Vagina (tissue), 2 donors: ENCODE measurements around the gene PROSER2.

Source experiments
- POLR2A ChIP-seq, 2 donors: fragments of 450-650 bp; IDR thresholded peaks; one replicate each; pipeline ENCODE4 v1.6.1; 2017; ENCODE audit warnings: antibody characterized with exemption in 2 of 2, mild to moderate bottlenecking in 2 of 2, moderate library complexity in 2 of 2
- TF ChIP-seq, protein P1 (sequence below), 3 experiments: fragments of 450-650 bp in 2 of 3; fragments of 200-600 bp in 1 of 3; sonication (generic) in 1 of 3; IDR thresholded peaks; one replicate each; pipeline ENCODE4 v1.5.1; 2017 to 2019; ENCODE audit warnings: antibody characterized with exemption in 3 of 3, mild to moderate bottlenecking in 2 of 3, moderate library complexity in 2 of 3

DNA sequence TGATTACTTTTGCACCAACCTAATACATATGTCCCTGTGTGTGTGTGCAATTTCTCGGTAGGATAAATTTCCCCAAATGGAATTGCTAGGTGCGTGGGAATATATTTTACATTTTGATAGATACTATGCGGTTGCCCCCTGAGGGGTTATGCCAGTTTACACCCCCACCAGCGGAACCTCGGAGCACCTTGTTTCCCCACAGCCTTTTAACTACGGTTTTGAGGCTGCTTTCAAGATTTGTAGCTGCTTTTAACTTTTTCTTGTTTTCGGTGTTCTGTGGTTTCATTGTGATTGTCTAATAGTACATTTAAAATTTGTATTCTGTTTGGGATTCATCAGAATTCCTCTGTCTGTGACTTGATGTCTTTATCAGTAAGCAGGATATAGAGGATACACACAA lies 22.0 kb downstream of the PROSER2 start:
- no peak for TF ChIP-seq POLR2A (IDR thresholded peaks at IDR 0.05)
- TF ChIP-seq, protein P1, sequence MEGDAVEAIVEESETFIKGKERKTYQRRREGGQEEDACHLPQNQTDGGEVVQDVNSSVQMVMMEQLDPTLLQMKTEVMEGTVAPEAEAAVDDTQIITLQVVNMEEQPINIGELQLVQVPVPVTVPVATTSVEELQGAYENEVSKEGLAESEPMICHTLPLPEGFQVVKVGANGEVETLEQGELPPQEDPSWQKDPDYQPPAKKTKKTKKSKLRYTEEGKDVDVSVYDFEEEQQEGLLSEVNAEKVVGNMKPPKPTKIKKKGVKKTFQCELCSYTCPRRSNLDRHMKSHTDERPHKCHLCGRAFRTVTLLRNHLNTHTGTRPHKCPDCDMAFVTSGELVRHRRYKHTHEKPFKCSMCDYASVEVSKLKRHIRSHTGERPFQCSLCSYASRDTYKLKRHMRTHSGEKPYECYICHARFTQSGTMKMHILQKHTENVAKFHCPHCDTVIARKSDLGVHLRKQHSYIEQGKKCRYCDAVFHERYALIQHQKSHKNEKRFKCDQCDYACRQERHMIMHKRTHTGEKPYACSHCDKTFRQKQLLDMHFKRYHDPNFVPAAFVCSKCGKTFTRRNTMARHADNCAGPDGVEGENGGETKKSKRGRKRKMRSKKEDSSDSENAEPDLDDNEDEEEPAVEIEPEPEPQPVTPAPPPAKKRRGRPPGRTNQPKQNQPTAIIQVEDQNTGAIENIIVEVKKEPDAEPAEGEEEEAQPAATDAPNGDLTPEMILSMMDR (IDR thresholded peaks at IDR 0.05), result no peak
